Neuron (in vitro differentiated cells): Measurements from ENCODE around the gene ADAM19.

Source experiments
- H2AFZ ChIP-seq: one replicate; pipeline ENCODE4 v1.6.1; 2013; ENCODE audit warnings: low read depth, mild to moderate bottlenecking, inconsistent platforms, low read length, moderate library complexity
- H3K27me3 ChIP-seq: one replicate; pipeline ENCODE4 v1.6.1; 2013; ENCODE audit warnings: low read length; ENCODE audit not compliant: insufficient read depth
- H3K36me3 ChIP-seq: one replicate; pipeline ENCODE4 v1.6.1; 2013; ENCODE audit warnings: low read length; ENCODE audit not compliant: insufficient read depth
- H3K4me1 ChIP-seq: one replicate; pipeline ENCODE4 v1.6.1; 2013; ENCODE audit warnings: low read length; ENCODE audit not compliant: insufficient read depth
- H3K4me3 ChIP-seq: 2 replicates; pipeline ENCODE4 v1.5.1; 2013; ENCODE audit warnings: mild to moderate bottlenecking, low read length, moderate library complexity
- H3K9me3 ChIP-seq: one replicate; pipeline ENCODE4 v1.6.1; 2013; ENCODE audit warnings: low read length

ADAM19 gene

GRCh38 chr5:157520911-157521703 is 54.5 kb downstream of the ADAM19 start:
- no peak overlapping the region for H2AFZ ChIP-seq
- H3K27me3 ChIP-seq = no peaks in the 10 kb centered on the region
- no peak overlapping the region for H3K4me3 ChIP-seq
- no peaks in the 10 kb centered on the region for H3K9me3 ChIP-seq
- no peaks in the 10 kb centered on the region for H3K4me1 ChIP-seq
- no peaks in the 10 kb centered on the region for H3K36me3 ChIP-seq

DNA sequence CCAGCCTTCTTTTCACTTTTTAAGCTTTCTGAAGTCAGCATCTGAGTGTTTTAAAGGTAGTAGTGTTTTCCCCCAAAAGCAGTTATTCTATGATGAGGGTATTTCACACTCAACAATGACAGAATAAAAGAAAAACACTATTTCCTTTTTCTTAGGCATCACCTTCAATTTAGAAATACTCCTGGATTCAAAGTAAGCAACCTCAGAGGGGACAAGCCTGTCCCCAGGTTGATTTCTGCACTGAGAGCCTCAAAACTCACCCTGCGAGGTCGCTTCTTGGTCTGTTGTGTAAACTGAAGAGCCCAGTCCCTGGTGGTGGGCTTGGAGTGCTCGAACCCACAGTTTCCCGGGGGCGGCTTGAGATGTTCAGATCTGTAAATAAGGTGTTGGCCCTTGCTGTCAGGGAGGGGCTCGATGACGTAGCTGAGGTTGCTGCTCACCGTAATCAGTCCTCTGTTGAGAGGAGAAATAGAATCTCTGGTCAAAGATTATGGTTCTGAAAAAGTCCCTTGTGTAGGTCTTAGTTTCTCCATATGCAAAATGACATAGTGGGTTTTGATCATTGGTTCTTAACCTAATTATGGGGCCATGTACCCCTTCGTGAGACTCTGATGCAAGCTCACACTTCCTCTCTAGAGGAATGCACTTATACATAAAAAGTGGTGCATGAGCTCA is 55.9 kb downstream of the ADAM19 start:
- no peaks in the 10 kb centered on the region for H3K36me3 ChIP-seq
- no peaks in the 10 kb centered on the region for H3K27me3 ChIP-seq
- H3K4me1 ChIP-seq = no peaks in the 10 kb centered on the region
- no peak overlapping the region for H3K4me3 ChIP-seq
- no peak overlapping the region for H2AFZ ChIP-seq
- H3K9me3 ChIP-seq = no peaks in the 10 kb centered on the region

GRCh38 chr5:157518963-157519362 is 56.6 kb downstream of the ADAM19 start:
- H3K36me3 ChIP-seq = no peaks in the 10 kb centered on the region
- H3K4me3 ChIP-seq = no peak overlapping the region
- no peaks in the 10 kb centered on the region for H3K9me3 ChIP-seq
- no peaks in the 10 kb centered on the region for H3K4me1 ChIP-seq
- no peaks in the 10 kb centered on the region for H3K27me3 ChIP-seq
- no peak overlapping the region for H2AFZ ChIP-seq

DNA sequence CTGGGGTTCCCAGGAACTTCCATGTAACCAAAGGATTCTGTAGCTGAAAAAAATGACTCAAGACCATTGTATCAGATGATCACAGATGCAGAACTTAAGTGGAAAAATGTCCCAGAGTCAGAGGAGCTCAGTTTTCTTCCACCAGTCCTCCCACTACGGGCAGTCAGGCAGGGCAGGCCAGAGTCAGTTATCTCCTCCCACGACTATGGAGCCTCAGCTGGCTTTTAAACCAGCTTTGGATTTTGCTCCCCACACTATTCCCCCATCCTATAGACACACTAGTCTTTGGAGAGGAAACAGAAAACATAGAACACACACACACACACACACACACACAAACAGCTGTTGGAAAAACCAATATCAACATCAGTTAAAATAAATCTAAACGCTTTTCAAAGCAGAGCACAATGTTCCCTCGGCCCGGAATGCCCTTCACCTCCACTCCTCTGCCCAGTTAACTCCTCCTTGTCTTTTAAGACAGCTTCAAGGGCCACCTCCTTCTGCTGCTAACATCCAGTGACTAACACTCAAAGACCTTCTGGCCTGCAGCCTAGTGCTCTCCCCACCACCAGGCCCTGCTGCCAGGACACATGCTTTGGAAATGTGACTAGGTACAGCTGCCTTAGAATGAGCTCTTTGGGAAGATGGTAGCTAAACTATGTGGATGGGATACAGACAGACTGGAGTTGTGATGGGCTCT is 58.8 kb downstream of the ADAM19 start:
- no peak overlapping the region for H3K4me3 ChIP-seq
- H3K36me3 ChIP-seq = no peaks in the 10 kb centered on the region
- no peaks in the 10 kb centered on the region for H3K27me3 ChIP-seq
- H2AFZ ChIP-seq = no peak overlapping the region
- no peaks in the 10 kb centered on the region for H3K4me1 ChIP-seq
- H3K9me3 ChIP-seq = no peaks in the 10 kb centered on the region

- peaks cover 5% of the 10 kb centered on the region for H3K4me1 ChIP-seq
- no peak overlapping the region for H2AFZ ChIP-seq
- H3K27me3 ChIP-seq = no peaks in the 10 kb centered on the region
- no peaks in the 10 kb centered on the region for H3K36me3 ChIP-seq
- no peaks in the 10 kb centered on the region for H3K9me3 ChIP-seq
- H3K4me3 ChIP-seq = no peak overlapping the region
Observed at GRCh38 chr5:157516006-157516405, 59.6 kb downstream of the ADAM19 start.

DNA sequence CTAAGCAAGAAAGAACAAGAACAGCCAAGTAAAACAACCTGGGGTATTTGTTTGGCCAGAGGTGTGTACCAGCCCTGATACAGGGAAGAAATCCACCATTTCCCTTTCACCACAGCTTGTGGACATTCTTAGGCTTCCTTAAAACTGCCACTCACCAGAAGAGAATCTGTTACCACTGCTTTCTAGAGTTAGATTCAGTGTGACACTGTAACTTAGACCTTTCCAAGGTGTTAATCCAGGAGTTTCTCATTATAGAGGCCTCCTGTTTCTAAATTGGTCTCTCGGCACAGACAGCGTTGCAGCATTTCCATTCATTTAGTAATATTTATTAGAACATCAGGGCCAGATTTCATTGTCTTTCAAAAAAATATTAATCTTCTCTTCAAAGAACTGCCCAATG is 60.6 kb downstream of the ADAM19 start:
- H3K4me1 ChIP-seq = peaks cover 5% of the 10 kb centered on the region

GRCh38 chr5:157513182-157513581 is 62.4 kb downstream of the ADAM19 start:
- Histone ChIP-seq H2AFZ (no peak overlapping the region), H3K9me3 (no peaks in the 10 kb centered on the region), H3K4me3 (no peak overlapping the region), H3K36me3 (no peaks in the 10 kb centered on the region), H3K27me3 (no peaks in the 10 kb centered on the region), H3K4me1 (peaks cover 5% of the 10 kb centered on the region)

More for the DNA sequence above, 60.6 kb downstream of the ADAM19 start:
- Histone ChIP-seq H2AFZ (no peak overlapping the region), H3K36me3 (no peaks in the 10 kb centered on the region), H3K9me3 (no peaks in the 10 kb centered on the region), H3K4me3 (no peak overlapping the region), H3K27me3 (no peaks in the 10 kb centered on the region)

- no peaks in the 10 kb centered on the region for H3K27me3 ChIP-seq
Observed at GRCh38 chr5:157511651-157512644, 63.6 kb downstream of the ADAM19 start.

DNA sequence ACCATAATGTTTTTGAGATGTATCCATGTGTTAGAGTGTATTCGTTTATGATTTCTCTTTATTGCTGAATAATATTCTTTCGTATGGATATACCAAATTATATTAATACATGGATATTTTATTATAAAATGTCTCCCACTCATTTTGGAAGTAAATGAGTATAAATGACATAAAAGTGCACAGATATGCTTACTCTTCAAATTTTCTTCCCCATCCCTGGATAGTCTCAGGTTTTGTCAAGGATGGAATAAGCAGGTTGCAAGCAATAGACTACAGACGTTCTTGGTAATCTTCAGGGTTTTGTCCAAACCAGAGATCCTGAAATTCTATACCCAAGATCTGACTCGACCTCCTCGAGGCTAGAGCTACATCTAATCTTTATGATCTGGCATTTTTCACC is 64.9 kb downstream of the ADAM19 start:
- Histone ChIP-seq H3K4me3 (no peak overlapping the region), H3K9me3 (no peaks in the 10 kb centered on the region), H3K36me3 (no peaks in the 10 kb centered on the region), H3K27me3 (no peaks in the 10 kb centered on the region), H3K4me1 (peaks cover 5% of the 10 kb centered on the region), H2AFZ (no peak overlapping the region)

More at GRCh38 chr5:157511651-157512644, 63.6 kb downstream of the ADAM19 start:
- no peaks in the 10 kb centered on the region for H3K9me3 ChIP-seq
- H3K4me1 ChIP-seq = peaks cover 5% of the 10 kb centered on the region
- no peak overlapping the region for H2AFZ ChIP-seq
- no peak overlapping the region for H3K4me3 ChIP-seq
- no peaks in the 10 kb centered on the region for H3K36me3 ChIP-seq

- Histone ChIP-seq H3K27me3 (no peaks in the 10 kb centered on the region), H3K9me3 (no peaks in the 10 kb centered on the region), H3K4me1 (peaks cover 5% of the 10 kb centered on the region), H3K36me3 (no peaks in the 10 kb centered on the region), H2AFZ (no peak overlapping the region), H3K4me3 (no peak overlapping the region)
Observed at GRCh38 chr5:157509587-157509986, 66.0 kb downstream of the ADAM19 start.

DNA sequence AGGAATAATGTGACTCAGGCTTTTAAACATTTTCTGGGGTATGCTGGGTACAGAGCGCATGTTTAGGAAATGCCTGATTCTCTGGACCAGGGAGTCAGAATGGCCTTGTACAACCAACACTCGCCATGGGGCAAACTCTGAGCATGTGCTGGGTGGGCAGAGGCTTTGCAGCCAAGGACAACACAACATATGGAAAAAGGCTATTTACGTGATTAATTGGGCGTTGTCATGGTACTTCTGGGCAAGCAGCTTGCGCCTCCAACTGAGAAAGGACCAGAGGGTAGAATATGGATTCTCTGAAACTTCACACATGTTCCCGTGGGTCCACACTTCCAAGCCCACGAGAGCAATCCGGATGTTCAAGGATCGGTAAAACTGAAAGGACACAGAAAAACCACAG is 66.5 kb downstream of the ADAM19 start:
- Histone ChIP-seq H3K9me3 (no peaks in the 10 kb centered on the region), H3K36me3 (no peaks in the 10 kb centered on the region), H3K27me3 (no peaks in the 10 kb centered on the region), H2AFZ (no peak overlapping the region), H3K4me1 (peaks cover 5% of the 10 kb centered on the region), H3K4me3 (no peak overlapping the region)

DNA sequence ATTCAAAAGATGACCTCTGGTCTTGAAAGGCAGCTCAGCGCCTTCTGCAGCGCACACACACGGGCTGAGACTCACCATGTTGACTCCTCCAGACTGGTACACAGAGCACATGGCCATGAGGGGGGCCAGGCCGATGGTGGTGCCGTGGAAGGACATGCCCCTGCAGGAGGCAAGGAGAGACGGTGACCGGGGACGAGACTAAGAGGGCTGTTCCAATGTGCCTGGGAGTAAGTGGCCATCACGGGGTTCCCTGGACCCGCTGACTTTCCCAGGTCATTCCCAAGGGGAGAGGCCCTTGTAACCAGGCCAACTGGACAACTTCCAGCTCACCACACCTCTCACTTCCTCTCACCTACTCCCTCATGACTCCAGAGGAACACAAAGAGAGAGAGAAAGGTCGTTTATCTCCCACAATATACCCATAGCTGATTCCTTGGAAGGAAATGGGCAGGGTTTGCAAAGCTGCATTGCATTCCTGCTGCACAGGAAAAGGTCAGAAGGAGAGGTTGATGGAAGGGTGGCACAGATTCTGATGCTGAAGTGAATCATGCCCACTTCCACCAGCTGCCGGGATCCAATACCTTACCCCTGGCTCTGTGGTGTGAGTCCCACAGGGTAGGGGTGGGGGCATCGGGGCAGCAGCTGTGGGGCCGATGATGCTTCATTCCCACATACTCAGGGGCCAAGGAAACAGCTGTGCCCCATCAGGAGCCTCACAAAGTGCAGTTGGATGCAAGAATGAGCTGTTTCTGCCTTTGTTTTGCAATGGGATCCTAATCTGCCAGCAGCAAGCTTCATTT is 68.4 kb downstream of the ADAM19 start:
- Histone ChIP-seq H3K4me1 (peaks cover 5% of the 10 kb centered on the region), H3K27me3 (no peaks in the 10 kb centered on the region), H3K9me3 (no peaks in the 10 kb centered on the region), H3K36me3 (no peaks in the 10 kb centered on the region), H2AFZ (no peak overlapping the region), H3K4me3 (no peak overlapping the region)
